GM12865 (cell line): ENCODE results near the gene TENM4.

Experiments used
- DNase-seq: peaks from one replicate; pipeline ENCODE4 v3.0.0; 2010; ENCODE audit warnings: low read depth
- H3K4me3 ChIP-seq: 2 replicates; pipeline ENCODE4 v1.5.1; 2011; ENCODE audit warnings: mild to moderate bottlenecking, low read depth, low read length, control low read depth
- CTCF ChIP-seq: IDR thresholded peaks from 2 replicates; pipeline ENCODE4 v1.5.1; 2011; ENCODE audit warnings: low read length, control low read depth, low read depth, inconsistent platforms; ENCODE audit not compliant: insufficient read depth; ENCODE audit errors: missing control alignments

The TENM4 gene

DNA sequence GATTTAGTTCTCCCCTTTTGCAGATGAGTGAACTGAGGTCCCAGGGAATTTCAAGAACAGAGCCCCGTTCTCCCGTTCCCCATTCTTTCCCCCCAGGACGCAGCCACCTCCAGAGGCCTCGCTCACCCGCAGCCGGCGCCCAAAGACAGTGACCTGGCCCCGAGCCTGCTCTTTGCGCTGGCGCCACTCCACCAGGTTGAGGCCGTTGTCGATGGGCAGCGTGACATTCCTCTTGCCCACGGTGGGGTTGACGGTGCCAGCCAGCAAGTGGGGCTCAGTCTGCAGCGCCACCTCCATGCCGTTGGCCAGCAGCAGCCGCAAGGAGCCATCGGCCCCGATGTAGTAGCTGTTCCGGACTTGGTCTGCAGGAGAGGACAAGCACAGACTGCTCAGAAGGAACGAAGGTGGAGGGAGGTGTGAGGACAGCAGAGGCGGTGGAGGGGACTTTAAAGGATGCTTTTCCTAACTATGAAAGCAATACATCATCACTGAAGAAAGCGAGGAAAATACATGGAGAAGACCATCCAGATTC lies 764.7 kb downstream of the TENM4 start:
- no peak for TF ChIP-seq CTCF
- no peak for DNase-seq
- H3K4me3 ChIP-seq = no peak overlapping the region

- no peak for TF ChIP-seq CTCF
- no peak overlapping the region for H3K4me3 ChIP-seq
- DNase-seq = no peak
Measured at GRCh38 chr11:78672850-78673620, 767.8 kb downstream of the TENM4 start.

GRCh38 chr11:78669249-78669648 lies 771.6 kb downstream of the TENM4 start:
- DNase-seq = no peak
- TF ChIP-seq CTCF = no peak
- no peak overlapping the region for H3K4me3 ChIP-seq

DNA sequence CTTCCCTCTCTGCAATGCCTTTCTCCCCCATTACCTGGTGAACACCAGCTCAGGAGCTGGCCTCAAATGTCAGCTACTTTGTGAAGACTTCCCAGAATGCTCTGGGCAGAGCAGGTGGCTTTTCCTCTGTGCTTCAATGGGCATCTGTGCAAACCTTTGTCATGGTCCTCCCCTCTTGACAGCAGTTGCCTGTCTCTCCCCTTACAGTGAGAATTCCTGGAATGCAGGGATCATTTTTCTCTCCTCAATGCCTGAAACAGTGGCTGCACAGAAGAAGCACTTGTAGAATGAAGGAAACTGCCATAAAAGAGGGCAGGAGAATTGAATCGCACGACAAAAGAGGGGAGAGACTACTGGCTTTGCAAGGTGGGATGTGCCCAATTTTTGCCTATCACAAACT lies 773.4 kb downstream of the TENM4 start:
- no peak for DNase-seq
- H3K4me3 ChIP-seq = no peak overlapping the region
- TF ChIP-seq CTCF = no peak

- no peak for TF ChIP-seq CTCF
- H3K4me3 ChIP-seq = no peak overlapping the region
- DNase-seq = no peak
Measured at GRCh38 chr11:78666675-78667160, 774.1 kb downstream of the TENM4 start.

GRCh38 chr11:78664636-78665035 lies 776.2 kb downstream of the TENM4 start:
- no peak for TF ChIP-seq CTCF
- no peak overlapping the region for H3K4me3 ChIP-seq
- DNase-seq = no peak
